Iris pigment epithelial cell (primary cell): ENCODE results near the gene CYP2A6.
"Not testable (repeated sequence)": the region's sequence is repeated elsewhere in the genome, so short reads cannot be mapped to it uniquely, and the experiment has no call there.

Experiments
- DNase-seq: peaks from one replicate; pipeline ENCODE4 v3.0.0-alpha.2; 2011; ENCODE audit warnings: low read depth

CYP2A6 gene

DNA sequence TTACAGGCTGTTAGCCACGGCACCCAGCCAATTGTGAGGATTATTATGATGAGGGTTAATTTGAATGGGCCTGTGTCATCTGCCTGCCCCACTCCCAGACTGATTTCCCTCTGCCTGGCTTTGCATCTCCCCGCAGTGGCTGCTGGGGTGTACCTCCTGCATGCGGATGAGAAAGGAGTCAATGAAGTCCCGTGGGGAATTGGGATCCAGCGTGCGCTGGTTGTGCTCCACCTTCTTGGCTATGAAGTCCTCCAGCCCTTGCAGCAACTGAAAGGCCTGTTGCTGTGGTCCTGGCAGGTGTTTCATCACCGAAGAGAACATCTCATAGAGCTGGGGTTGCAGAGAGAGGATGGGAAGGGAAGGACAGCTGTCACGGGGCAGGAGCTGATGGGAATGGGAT lies 3.5 kb downstream of the CYP2A6 start:
- DNase-seq = not testable (repeated sequence)

DNA sequence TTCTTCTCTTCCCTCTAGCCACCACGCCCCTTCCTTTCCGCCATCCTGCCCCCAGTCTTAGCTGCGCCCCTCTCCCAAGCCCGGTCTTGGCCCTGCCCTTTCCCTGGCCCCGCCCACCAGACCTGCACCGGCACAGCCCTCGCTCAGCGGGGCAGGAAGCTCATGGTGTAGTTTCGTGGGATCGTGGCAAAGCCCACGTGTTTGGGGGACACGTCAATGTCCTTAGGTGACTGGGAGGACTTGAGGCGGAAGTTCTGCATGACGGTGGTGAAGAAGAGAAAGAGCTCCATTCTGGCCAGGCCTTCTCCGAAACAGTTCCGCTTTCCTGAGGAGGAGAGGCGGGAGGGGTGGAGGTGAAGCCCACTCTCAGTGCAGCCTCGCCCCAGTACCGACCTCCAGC lies 6.6 kb downstream of the CYP2A6 start:
- DNase-seq = not testable (repeated sequence)

DNA sequence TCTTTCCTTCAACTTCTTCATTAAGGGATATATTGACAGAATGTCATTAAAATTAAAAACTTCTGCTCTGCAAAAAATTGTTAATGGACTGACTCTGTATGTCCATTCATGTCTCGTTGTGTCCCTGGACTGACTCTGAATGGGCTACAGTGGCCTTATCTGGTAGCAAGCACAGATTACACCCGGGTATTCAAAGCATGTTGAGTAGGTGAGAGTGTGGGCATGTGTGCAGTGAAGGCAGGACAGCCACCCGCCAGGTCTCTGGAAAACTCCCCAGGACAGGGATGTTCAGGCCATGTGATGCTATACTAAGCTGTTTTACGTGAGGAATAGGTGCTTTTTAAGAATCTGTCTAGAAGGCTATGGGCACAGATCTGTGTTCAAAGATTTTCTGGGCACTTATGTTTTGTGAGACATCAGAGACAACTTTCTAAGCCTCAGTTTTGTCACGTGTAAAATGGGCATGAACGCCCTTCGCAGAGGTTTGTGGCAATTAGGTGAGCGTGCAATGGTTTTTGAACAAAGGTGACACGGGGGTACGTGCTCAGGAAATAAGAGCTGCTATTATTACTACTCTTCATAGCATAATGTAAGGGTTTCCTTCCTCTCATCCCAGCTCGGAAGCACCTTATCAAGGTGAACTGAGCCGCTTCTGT lies 7.1 kb downstream of the CYP2A6 start:
- not testable (repeated sequence) for DNase-seq

DNA sequence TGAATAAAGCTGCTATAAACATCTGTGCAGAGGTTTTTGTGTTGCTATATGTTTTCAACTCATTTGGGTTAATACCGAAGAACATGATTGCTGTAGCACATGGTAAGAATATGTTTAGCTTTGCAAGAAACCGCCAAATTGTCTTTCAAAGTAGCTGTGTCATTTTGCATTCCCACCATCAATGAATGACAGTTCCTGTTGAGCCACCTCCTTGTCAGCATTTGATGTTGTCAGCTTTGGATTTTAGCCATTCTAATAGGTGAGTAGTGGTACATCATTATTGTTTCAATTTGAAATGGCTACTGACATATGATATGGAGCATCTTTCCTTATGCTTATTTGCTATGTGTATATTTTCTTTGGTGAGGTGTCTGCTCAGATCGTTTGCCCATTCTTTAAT lies 8.2 kb downstream of the CYP2A6 start:
- not testable (repeated sequence) for DNase-seq

DNA sequence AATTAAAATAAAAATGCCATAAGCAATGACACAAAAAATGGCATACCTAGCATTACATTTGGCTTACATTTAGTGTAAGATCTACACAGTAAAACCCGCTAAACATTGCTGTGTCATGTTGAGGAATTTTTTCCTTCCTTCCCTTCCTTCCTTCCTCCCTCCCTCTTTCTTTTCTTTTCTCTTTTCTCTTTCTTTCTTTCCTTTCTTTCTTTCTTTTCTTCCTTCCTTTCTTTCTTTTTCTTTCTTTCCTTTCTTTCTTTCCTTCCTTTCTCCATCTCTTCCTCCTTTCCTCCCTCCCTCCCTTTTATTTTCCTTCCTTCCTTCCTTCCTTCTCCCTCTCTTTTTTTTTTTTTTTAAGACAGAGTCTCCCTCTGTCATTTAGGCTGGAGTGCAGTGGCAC lies 11.8 kb downstream of the CYP2A6 start:
- not testable (repeated sequence) for DNase-seq

DNA sequence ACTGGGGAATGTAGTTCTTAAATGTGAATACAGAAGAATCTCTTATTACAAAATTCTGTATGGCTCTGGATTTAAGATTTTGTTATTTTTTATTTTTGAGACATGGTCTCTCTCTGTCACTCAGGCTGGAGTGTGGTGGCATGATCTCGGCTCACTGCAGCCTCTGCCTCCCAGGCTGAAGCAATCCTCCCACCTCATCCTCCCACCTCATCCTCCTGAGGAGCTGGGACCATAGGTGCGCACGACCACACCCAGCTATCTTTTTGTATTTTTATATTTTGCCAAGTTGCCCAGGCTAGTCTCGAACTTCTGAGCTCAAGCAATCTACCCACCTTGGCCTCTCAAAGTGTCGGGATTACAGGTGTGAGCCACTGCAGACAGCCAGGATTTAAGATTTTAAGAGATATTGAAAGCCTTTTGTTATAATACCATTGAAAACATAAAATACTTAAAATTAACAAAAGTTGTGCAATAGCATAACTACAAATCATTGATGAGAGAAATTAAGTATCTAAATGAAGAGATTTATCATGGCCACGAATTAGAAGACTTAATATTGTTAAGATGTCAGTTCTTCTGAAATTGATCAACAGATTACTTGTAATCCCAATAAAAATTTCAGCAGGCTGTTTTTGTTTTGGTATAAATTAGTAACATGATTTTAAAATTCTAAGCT lies 13.4 kb downstream of the CYP2A6 start:
- DNase-seq = no peak

DNA sequence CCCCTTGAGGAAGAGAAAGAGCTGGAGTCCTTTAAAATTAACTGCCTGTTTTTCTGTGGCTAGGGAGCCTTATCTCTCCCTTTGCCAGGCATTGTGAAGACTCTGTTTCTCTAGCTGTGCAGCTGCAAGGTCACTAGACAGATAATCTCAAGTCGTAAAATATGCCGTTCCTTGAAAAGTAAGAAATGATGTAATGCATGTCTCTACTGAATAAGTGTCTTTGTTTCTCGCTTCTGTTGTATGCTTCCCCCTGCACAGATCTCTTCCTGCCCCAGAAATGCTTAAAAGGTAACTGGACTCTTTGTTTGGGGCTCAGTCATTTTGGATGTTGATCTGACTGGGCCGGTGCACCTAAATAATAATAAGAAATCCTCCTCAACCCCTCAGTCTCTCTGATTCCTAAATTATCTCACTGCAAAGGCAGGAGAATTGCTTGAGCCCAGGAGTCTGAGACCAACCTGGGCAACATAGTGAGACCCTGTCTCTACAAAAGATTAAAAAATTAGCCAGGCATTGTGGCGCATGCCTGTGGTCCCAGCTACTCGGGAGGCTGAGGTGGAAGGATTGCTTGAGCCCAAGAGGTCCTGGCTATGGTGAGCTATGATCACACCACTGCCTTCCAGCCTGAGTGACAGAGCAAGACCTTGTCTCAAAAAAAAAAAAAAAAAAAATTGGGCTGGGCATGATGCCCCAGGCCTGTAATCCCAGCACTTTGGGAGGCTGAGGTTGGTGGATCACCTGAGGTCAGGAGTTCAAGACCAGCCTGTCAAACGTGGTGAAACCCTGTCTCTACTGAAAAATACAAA lies 16.3 kb downstream of the CYP2A6 start:
- not testable (repeated sequence) for DNase-seq

DNA sequence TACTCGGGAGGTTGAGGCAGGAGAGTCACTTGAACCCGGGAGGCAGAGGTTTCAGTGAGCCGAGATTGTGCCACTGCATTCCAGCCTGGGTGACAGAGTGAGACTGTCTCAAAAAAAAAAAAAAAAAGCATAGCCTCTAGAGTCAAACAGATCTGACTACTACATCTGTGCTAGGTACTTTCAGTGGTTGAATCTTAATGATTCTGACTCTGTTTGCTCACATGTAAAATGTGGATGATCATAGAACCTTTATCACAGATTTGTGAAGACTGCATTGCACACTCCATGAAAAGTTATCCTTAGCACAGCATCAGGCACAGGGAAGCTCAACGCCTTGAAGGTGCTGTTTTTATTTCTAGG lies 17.8 kb downstream of the CYP2A6 start:
- DNase-seq = not testable (repeated sequence)

DNA sequence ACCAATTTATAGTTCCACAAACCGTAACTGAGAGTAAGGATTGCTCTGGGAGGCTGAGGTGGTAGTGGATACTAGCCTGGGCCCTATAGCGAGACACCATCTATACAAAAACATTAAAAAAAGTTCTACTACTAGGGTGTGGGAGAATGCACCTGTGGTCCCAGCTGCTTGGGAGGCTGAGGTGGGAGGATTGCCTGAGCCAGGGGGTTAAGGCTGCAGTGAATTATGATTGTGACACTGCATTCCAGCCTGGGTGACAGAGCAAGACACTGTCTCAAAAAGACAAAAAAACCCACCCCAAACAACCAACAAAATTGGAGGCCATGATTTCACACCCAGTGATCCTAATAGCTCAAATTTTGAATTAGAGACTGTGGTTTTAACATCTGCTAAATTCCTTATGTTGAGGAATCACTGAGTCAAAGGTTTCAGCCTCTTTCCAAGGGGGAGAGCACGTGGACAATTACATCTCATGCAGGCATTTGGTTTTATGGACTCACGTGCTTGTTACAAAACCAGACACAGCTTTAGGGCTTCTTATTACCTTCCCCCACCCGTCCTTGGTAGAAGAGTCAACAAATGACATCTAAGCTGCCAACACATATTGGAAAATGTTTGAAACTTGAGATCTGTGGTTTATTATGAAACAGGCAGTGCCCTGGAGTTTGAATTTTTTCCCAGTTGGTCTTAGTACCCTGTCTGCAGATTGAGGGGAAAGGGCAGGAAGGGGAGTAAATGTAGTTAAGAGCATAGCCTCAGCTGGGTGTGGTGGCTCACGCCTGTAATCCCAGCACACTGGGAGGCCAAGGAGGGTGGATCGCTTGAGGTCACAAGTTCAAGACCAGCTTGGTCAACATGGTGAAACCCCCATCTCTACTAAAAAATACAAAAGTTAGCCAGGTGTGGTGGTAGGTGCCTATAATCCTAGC lies 18.5 kb downstream of the CYP2A6 start:
- DNase-seq = peak; percentile 95

DNA sequence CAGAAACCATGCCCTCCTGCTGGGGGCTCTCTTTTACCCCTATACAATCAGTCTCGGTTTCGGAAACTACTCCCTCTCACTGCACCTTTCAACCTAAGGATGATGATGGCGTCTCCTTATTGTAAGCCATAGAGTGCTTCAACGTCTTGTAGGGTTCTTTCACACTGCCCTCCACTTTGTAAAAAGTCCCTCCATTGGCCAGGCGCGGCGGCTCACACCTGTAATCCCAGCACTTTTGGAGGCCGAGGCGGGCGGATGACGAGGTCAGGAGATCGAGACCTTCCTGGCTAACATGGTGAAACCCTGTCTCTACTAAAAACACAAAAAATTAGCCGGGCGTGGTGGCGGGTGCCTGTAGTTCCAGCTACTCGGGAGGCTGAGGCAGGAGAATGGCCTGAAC lies 19.5 kb downstream of the CYP2A6 start:
- DNase-seq = not testable (repeated sequence)

DNA sequence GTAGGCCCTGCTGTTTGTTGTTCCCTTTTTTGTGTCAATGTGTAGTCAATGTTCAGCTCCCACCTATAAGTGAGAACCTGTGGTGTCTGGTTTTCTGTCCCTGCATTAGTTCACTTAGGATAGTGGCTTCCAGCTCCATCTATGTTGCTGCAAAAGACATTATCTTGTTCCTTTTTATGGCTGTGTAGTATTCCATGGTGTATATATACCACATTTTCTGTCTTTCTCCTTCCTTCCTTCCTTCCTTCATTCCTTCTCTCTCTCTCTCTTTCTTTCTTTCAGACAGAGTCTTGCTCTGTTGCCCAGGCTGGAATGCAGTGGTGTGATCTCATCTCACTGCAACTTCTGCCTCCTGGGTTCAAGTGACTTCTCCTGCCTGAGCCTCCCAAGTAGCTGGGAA lies 21.0 kb downstream of the CYP2A6 start:
- no peak for DNase-seq

DNA sequence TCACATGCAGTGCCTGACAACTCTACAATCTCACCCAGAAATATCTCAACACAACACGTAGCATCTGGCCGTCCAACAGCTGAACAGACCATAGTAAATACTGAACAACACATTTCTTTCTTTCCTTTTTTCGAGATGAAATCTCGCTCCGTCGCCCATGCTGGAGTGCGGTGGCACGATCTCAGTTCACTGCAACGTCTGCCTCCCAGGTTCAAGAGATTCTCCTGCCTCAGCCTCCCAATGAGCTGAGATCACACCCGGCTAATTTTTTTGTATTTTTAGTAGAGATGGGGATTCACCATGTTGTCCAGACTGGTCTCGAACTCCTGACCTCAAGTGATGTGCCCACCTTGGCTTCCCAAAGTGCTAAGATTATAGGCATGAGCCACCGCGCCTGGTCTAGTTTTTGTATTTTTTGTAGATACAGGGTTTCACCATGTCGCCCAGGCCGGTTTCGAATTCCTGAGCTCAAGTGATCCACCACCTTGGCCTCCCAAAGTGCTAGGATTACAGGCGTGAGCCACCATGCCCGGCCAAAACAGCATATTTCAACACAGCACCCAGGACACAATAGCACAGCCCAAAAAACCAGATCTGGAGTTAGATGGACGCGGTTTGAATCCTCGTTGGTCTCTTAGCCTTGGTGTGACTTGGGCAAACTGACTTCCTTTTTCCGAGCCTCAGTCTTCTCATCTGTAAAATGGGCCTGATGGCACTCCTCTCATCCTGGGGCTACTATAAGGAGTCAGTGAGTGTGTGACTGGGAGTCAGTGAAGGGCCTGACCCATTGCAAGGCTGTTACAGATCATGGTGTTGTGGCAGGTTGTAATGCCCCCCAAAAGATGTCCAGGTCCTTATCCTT lies 22.6 kb downstream of the CYP2A6 start:
- DNase-seq = no peak

DNA sequence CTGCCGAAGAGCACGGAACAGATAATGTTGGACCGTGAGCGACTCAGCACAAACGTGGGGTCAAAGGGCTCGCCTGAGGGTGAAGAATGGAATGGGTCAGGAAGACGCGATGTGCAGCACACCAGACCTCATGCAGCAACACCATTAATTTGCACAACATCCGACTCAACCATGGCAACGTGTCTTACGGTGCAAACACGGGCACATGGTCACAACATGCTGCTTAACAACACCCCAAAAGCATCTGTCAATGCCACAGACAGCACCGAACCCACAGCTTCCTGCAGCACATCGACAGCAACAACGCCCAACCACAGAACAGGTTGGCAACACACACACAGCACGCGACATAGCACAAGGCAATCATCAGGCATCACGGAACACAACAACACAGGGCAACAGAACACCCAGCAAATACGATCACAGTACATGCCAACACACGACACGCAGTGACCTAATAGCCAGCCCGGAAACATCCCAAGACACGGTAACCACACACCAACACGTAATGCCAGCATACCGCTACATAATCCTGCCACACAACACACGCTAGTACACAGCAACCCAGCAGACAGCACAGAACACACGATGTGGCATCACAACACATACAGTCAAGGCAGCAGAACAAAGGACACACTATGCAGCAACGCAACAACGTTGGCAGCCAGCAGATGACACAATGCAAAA lies 23.4 kb downstream of the CYP2A6 start:
- not testable (repeated sequence) for DNase-seq

DNA sequence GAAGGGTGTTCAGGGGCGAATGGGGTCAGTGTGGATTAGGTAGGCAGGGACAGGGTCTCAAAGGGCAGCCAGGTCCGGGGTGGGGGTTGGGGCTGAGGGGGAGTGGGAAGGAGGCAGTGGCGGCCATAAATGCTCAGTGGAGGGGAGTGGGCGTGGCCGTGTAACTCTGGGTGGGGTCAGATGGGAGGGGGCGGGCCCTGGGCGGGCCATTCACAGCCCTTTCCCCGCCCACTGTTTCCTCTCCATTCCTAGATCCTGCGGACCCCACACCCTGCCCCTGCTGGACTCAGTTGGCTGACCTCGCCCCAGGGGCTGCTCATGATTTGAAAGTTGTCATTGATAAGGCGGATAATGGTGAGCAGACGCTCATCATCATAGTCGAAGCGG lies 23.9 kb downstream of the CYP2A6 start:
- not testable (repeated sequence) for DNase-seq

DNA sequence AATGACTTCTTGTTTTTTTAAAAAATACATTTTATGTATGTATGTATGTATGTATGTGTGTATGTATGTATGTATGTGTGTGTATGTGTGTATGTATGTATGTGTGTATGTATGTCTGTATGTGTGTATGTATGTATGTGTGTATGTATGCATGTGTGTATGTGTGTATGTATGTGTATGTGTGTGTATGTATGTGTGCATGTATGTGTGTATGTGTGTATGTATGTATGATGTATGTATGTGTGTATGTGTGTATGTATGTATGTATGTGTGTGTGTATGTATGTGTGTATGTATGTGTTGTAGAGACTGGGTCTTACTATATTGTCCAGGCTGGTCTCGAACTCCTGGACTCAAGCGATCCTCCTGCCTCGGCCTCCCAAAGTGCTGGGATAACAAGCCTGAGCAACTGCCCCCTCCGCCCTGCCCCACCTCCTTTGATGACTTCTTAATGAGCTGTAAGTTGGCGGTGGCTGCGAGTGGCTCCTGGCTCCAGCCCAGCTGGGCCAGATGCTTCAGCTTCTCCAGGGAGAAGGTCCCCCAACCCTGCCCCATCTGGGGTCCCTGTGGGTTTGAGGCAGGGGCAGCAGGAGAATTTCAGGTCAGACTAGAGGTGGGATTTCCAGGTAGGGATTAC lies 24.7 kb downstream of the CYP2A6 start:
- not testable (repeated sequence) for DNase-seq

DNA sequence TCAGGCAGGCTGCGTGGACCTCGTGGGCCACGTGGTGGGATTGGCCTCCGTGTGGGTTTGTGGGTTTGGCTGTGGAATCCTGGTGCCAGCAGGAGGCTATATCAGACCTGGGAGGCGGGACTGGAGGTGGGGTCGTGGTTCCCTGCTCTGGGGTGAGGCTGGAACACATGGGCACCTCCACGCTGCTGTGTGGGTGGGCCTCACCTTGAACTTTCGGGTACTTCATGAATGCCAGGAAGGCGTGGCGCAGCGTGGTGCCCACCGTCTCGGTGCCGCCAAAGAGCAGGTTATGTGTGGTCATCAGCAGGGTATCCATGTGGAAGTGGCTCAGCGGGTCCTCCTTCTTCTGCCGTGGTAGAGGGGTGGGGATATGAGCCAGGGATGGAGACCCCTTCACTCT lies 25.3 kb downstream of the CYP2A6 start:
- not testable (repeated sequence) for DNase-seq

DNA sequence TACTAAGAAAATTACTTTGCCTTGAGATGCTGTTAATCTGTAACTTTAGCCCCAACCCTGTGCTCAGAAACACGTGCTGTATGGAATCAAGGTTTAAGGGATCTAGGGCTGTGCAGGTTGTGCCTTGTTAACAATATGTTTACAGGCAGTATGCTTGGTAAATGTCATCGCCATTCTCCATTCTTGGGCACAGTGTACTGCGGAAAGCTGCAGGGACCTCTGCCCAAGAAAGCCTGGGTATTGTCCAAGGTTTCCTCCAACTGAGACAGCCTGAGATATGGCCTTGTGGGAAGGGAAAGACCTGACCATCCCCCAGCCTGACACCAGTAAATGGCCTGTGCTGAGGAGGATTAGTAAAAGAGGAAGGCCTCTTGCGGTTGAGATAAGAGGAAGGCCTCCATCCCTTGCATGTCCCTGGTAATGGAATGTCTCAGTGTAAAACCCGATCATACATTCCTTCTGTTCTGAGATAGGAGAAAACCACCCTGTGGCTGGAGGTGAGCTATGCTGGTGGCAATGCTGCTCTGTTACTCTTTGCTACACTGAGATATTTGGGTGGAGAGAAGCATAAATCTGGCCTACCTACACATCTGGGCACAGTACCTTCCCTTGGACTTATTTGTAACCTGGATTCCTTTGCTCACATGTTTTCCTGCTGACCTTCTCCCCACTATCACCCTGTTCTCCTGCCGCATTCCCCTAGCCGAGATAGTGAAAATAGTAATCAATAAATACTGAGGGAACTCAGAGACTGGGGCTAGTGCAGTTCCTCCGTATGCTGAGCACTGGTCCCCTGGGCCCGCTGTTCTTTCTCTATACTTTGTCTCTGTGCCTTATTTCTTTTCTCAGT lies 27.3 kb downstream of the CYP2A6 start:
- peak; percentile 64 for DNase-seq

DNA sequence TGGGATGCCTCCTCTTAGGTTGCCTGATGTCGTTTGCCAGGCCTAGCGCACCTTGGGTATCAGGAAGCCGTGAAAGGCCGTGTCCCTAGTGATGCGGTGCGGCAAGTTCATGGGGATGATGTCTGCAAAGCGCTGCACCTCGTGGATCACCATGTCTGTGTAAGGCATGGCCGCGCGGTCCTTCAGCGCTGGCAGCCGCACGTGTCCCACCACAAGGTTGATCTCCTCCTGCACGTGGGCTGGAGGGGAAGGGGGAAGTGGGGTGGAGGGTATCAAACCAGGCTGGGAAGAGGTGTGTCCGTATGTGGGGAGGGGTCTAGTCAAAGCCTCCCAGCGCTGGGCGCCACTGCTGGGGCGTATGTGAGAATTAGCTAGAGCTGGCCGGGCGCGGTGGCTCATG lies 28.1 kb downstream of the CYP2A6 start:
- no peak for DNase-seq
